NCI-H1092 treated with DMSO at 0.1 percent for 48 hours (cell line): Measurements from ENCODE around the gene NRAP.

ENCODE experiments used
- DNase-seq: peaks from one replicate; lab custom pipeline; 2025; lab: John Stamatoyannopoulos, UW

The NRAP gene

GRCh38 chr10:113643183-113643582 is 20.7 kb downstream of the NRAP start:
- DNase-seq, result no peak

GRCh38 chr10:113641702-113642101 is 22.1 kb downstream of the NRAP start:
- DNase-seq, result no peak

- DNase-seq, result no peak
These were observed 23.9 kb downstream of the NRAP start for GRCh38 chr10:113639966-113640365.

- no peak for DNase-seq
These were observed 32.0 kb downstream of the NRAP start for GRCh38 chr10:113631684-113632367.

- no peak for DNase-seq
These were observed 32.8 kb downstream of the NRAP start for GRCh38 chr10:113630929-113631533.

- no peak for DNase-seq
These were observed 35.2 kb downstream of the NRAP start for GRCh38 chr10:113628607-113629153.

GRCh38 chr10:113627836-113628235 is 36.0 kb downstream of the NRAP start:
- DNase-seq, result no peak

- no peak for DNase-seq
These were observed 37.0 kb downstream of the NRAP start for GRCh38 chr10:113626809-113627355.

GRCh38 chr10:113625461-113626186 is 38.2 kb downstream of the NRAP start:
- DNase-seq, result no peak

GRCh38 chr10:113622831-113623230 is 41.0 kb downstream of the NRAP start:
- DNase-seq, result no peak

- no peak for DNase-seq
These were observed 42.0 kb downstream of the NRAP start for GRCh38 chr10:113621799-113622198.

GRCh38 chr10:113620936-113621335 is 42.9 kb downstream of the NRAP start:
- no peak for DNase-seq

- DNase-seq, result peak; percentile 45
These were observed 43.3 kb downstream of the NRAP start for GRCh38 chr10:113620511-113620910.

GRCh38 chr10:113619401-113619800 is 44.4 kb downstream of the NRAP start:
- DNase-seq, result no peak

GRCh38 chr10:113618338-113618737 is 45.5 kb downstream of the NRAP start:
- no peak for DNase-seq

- DNase-seq, result no peak
These were observed 46.8 kb downstream of the NRAP start for GRCh38 chr10:113617086-113617485.

- no peak for DNase-seq
These were observed 47.4 kb downstream of the NRAP start for GRCh38 chr10:113616244-113617074.

- DNase-seq, result no peak
These were observed 49.7 kb downstream of the NRAP start for GRCh38 chr10:113613977-113614690.

- DNase-seq, result no peak
These were observed 50.4 kb downstream of the NRAP start for GRCh38 chr10:113613427-113613826.

GRCh38 chr10:113612154-113612553 is 51.7 kb downstream of the NRAP start:
- DNase-seq, result no peak
